GM06990 (cell line): ENCODE results near the gene NT5E.

Experiments
- DNase-seq: peaks from one replicate; pipeline ENCODE4 v3.0.0-alpha.2; 2011; ENCODE audit not compliant: insufficient read length; ENCODE audit errors: extremely low read depth
- H3K27me3 ChIP-seq: replicated peaks from 2 replicates; pipeline ENCODE4 v1.6.0; 2011; ENCODE audit warnings: low read length; ENCODE audit not compliant: control insufficient read depth, insufficient read depth
- H3K36me3 ChIP-seq: 2 replicates; pipeline ENCODE4 v1.5.1; 2011; ENCODE audit warnings: low read length; ENCODE audit not compliant: control insufficient read depth, insufficient read depth
- H3K4me3 ChIP-seq: replicated peaks from 2 replicates; pipeline ENCODE4 v1.5.1; 2011; ENCODE audit warnings: low read depth, mild to moderate bottlenecking, control low read depth, low read length
- CTCF ChIP-seq: IDR thresholded peaks from 2 replicates; pipeline ENCODE4 v1.5.1; 2011; ENCODE audit warnings: low read length, control low read depth, mild to moderate bottlenecking, inconsistent platforms; ENCODE audit not compliant: insufficient read depth, poor library complexity, severe bottlenecking

NT5E gene

GRCh38 chr6:85458782-85459181, 8.9 kb downstream of the NT5E start:
- TF ChIP-seq CTCF: no peak
- no peak for DNase-seq
- H3K4me3 ChIP-seq: no peak overlapping the region
- H3K27me3 ChIP-seq: no peaks in the 10 kb centered on the region
- H3K36me3 ChIP-seq: no peaks in the 10 kb centered on the region

- H3K36me3 ChIP-seq: no peaks in the 10 kb centered on the region
- DNase-seq: no peak
- no peaks in the 10 kb centered on the region for H3K27me3 ChIP-seq
- no peak for TF ChIP-seq CTCF
- no peak overlapping the region for H3K4me3 ChIP-seq
Measured at GRCh38 chr6:85459224-85459901, 9.5 kb downstream of the NT5E start.

GRCh38 chr6:85460154-85460920, 10.5 kb downstream of the NT5E start:
- DNase-seq: no peak
- TF ChIP-seq CTCF: no peak

GRCh38 chr6:85460921-85461797, 11.3 kb downstream of the NT5E start:
- Histone ChIP-seq H3K36me3 (no peaks in the 10 kb centered on the region), H3K4me3 (no peak overlapping the region), H3K27me3 (no peaks in the 10 kb centered on the region)
- DNase-seq: peak; percentile 65
- TF ChIP-seq CTCF: no peak

More at GRCh38 chr6:85460154-85460920, 10.5 kb downstream of the NT5E start:
- Histone ChIP-seq H3K36me3 (no peaks in the 10 kb centered on the region), H3K27me3 (no peaks in the 10 kb centered on the region), H3K4me3 (no peak overlapping the region)

GRCh38 chr6:85461798-85462170, 11.9 kb downstream of the NT5E start:
- H3K36me3 ChIP-seq: no peaks in the 10 kb centered on the region
- no peak for TF ChIP-seq CTCF
- no peak for DNase-seq
- no peaks in the 10 kb centered on the region for H3K27me3 ChIP-seq
- no peak overlapping the region for H3K4me3 ChIP-seq
